GM11168 (cell line): Measurements from ENCODE around the gene PLA2G15.

Experiments used
- in situ Hi-C: fragments of 300-500 bp; cut with MboI; formaldehyde crosslinking; loops from one replicate; pipeline ENCODE4 v1.12.0; 2022; ENCODE audit warnings: low sequenced_read_pairs; ENCODE audit not compliant: unreplicated experiment

PLA2G15 gene

DNA sequence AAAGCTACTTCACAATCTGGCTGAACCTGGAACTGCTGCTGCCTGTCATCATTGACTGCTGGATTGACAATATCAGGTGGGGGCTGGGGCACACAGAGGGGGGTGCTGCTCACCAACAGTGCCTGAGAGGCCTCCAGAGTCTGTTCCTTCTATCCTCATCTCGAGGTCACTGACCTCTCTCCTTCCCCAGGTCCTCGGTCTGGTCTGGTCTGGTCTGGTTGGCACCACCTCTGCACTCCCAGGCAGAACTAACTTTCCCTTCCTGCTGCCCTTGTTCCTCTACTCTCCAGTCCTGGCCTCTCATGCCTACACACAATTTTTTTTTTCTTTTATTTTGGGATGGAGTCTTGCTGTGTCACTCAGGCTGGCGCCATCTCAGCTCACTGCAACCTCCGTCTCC is 4.2 kb downstream of the PLA2G15 start:
- in situ Hi-C loops, result no loop called here

DNA sequence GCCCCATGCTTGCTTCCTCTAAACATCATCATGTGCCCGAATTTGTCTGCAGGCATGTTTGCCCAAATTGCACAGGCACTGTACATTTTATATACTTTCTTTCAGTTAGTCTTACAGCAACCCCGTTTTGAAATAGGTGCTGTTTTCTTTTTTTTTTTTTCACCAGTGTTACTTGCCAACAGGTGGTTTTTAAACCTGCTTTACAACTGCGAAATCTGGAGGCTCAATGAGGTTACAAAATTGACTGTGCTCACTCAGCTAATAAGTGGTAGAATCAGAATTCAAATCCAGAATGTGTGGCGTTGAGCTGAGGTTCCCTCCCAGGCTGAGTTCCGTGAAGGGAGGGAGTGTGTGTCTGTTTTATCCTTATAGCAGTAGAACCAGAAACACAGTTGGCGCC is 5.8 kb downstream of the PLA2G15 start:
- in situ Hi-C loops, result no loop called here

DNA sequence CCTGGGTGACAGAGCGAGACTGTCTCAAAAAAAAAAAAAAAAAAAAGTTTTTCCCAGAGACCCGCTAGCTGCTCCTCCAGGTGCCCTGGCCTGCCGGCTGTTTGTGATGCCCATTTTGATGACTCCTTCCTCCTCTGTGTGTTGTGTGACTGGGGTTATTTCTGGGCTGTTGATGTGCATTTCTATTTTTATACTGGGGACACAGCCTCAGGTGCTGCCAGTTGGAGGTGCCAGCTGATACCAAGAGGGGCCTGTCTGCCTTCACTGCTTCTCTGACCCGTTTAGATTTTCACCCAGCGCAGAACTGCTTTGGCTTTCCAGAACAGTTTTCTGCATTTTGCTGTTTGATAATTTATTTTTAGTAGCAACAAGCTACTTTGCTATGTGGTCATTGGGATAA is 6.7 kb downstream of the PLA2G15 start:
- in situ Hi-C loops, result no loop called here

DNA sequence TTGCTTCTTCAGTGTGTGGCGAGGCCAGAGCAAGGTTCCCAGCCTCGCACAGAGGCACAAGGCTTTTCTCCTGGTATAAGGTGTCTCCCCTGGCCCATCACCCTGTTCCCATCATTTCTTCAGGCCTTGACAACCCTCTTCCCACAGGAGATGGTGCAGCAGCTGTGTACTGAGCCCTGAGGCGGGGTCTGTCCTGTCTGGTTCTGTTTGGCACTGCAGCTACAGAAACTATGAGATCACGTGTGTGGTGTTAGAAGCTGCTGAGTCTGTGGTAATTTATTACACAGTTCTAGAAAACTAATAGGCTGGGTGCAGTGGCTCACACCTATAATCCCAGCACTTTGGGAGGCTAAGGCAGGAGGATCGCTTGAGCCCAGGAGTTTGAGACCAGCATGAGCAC is 7.2 kb downstream of the PLA2G15 start:
- in situ Hi-C loops, result no loop called here

DNA sequence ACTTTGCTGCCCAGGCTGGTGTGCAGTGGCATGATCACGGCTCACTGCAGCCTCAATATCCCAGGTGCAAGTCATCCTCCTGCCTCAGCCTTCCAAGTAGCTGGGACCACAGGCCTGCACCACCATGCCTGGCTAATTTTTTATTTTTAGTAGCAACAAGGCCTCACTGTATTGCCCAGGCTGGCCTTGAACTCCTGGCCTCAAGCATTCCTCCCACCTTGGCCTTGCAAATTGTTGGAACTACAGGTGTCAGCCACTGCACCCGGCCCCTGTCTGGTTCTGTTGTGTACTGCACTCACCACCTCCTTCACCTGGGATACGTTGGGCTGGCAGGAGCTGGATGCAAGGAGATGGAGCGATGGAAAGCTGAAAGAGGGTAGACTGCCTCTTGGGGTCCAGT is 8.5 kb downstream of the PLA2G15 start:
- in situ Hi-C loops, result no loop called here

DNA sequence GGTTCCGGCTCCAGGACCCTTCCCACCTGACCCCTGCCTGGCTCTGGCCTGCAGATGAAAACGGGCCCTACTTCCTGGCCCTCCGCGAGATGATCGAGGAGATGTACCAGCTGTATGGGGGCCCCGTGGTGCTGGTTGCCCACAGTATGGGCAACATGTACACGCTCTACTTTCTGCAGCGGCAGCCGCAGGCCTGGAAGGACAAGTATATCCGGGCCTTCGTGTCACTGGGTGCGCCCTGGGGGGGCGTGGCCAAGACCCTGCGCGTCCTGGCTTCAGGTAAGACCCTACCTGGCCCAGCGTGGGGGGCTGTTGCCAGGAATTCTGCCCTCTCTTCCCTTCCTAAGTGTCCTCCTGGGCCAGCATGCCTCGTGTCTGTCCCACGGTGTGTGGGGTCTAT is 10.5 kb downstream of the PLA2G15 start:
- in situ Hi-C loops, result loop anchor here (5.0 kb wide), 1 partner anchor 57 kb away; the partner anchor contains the start of genes PRMT7 and SLC7A6OS

DNA sequence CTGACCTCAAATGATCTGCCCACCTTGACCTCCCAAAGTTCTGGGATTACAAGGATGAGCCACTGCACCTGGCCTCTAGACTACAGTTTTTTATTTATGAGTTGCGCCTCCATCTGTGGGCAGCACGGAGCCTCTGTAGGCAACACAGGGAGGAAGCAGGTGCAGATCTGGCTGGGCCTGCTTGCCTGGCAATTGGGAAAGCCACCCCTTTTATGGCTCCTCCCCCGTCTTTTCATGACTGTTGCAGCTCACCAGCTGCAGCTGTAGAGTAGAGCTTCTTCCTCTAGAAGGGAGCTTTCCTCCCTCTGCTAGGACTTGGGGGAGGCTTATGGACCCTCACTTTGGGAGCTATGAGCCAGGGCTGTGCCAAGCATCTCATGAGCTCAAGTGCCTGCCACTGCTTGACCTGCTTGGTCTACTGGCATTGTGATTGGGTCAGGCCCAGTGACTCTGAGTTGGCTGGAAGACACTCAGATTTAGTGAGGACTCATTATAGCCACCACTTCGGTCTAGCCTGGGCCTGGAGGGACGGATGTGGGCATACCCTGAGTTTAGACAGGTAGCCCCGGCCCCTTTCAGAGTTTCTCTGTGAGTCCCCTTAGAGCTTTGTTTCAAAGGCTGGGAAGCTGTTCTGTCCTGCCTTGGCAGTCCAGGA is 12.2 kb downstream of the PLA2G15 start:
- in situ Hi-C loops, result loop anchor here (5.0 kb wide), 1 partner anchor 55 kb away; the partner anchor contains the start of genes PRMT7 and SLC7A6OS

DNA sequence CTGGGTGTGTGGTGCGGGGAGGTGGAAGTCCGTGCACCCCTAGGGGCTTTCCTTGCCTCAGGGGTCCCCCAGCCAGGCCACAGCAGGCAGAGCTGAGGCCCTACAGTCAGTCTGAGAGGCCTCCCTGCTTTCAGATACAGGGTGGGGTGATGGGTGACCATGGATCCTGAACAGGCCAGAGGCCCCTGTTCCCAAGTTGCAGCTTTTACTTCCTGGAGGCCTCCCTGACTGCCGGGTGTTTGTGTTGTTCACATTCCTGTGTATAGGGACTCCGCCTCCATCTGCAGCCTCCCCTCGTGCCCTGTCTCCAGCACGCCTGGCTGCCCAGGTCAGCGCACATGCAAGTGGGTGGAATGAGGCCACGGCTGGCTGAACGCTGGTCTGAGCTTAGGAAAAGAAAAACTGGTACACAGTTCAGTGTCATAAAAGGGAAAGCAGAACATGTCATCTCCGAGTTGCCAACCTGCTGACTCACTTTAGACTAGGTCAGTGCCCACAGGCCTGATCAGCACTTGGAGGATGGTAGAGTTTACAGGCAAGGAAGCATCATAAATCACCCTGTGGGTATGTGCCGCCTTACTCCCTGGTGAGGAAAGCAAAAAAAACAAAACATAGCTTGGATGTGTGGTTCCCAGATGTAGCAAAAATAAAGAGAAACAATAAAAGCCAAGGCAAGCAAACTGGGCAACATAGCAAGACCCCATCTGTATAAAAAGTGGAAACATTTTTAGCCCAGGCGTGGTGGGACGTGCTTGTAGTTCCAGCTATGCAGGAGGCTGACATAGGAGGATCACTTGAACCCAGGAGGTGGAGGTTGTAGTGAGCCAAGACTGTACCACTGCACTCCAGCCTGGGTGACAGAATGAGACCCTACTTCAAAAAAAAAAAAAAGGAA is 13.0 kb downstream of the PLA2G15 start:
- in situ Hi-C loops, result loop anchor here (5.0 kb wide), 1 partner anchor 54 kb away; the partner anchor contains the start of genes PRMT7 and SLC7A6OS

DNA sequence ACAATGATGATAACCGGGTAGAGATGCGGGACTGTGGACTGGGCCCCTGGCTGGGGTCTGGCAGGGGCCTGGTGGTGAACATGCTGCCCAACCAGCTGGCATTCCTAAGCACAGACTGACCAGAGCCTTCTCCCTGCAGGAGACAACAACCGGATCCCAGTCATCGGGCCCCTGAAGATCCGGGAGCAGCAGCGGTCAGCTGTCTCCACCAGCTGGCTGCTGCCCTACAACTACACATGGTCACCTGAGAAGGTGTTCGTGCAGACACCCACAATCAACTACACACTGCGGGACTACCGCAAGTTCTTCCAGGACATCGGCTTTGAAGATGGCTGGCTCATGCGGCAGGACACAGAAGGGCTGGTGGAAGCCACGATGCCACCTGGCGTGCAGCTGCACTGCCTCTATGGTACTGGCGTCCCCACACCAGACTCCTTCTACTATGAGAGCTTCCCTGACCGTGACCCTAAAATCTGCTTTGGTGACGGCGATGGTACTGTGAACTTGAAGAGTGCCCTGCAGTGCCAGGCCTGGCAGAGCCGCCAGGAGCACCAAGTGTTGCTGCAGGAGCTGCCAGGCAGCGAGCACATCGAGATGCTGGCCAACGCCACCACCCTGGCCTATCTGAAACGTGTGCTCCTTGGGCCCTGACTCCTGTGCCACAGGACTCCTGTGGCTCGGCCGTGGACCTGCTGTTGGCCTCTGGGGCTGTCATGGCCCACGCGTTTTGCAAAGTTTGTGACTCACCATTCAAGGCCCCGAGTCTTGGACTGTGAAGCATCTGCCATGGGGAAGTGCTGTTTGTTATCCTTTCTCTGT is 14.0 kb downstream of the PLA2G15 start:
- in situ Hi-C loops, result loop anchor here (5.0 kb wide), 1 partner anchor 53 kb away; the partner anchor contains the start of genes PRMT7 and SLC7A6OS

DNA sequence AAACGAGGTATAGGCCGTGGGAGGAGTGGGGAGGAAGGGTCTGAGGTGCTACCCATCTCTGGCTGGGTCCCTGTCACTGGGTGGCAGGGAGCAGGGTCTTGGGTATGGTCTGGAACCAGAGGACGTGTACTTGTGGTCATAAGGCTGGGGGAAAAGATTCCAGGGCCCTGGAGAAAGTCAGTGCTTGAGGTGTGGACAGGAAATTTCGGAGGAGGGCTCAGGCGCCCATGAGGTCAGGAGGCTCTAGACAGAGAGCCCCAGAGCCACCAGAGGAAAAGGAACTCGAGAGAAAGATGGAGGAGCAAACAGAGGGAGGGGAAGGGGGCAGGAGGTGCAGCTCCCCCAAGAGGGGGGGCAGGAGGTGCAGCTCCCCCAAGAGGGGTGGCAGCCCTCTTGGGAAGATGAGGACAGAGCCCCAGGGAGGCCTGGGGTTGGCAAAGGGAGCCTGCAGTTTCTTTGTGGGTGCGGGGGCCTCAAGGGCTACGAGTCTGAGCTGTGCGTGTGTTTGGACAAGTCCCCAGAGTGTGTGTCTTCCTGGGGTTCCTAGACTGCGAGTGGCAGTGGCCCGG is 18.5 kb downstream of the PLA2G15 start:
- in situ Hi-C loops, result no loop called here

DNA sequence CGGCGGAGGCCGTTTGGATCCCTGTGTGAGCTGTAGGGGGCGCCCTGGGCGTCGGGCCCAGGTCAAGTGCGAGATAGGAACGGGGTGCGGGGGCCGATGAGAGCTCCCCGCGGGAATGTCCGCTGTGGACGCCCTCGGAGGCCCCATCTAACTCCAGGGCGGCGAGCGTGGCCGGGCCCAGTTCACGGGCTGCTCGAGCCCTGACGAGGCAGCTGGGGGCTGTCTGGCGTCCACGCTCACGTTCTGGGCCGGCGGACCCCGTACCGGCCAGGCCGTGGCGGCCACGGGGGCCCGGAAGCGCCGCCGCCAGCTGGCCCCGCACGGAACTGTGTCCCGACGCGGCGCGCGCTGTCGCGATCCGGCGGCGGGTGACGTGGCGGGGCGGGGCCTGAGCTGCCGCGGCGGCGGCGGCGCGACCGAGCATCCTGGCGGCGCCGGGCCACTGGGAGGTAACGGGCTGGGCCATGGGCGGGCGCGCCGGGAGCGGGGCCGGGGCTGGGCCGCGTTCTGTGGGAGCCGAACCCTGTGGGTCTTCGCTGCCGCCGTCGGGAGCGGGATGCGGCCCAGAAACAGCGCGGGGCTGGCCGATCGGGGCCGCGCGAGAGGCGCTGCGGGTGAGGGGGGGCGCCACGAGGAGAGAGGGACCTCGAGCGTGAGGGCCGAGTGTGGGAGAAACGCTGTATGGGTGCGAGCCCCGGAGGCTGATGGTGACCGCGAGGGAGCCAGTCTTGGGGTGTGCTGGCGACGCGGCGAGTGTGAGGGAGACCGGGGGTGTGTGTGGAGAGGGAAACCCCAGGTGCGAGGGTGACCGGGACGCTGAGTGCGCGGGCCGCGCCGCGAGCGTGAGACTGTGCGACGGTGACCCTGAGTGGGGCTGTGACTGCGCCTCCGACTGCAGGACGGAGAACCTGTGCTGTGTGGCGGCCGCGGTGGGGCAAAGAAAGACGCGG is 19.2 kb downstream of the PLA2G15 start, which contains the start of gene SLC7A6:
Gene SLC7A6, plus strand, starts transcription at position 399 of the 950 bp plus-strand sequence. CDS start 10,201 bp downstream, outside the sequence.
- in situ Hi-C loops, result no loop called here

DNA sequence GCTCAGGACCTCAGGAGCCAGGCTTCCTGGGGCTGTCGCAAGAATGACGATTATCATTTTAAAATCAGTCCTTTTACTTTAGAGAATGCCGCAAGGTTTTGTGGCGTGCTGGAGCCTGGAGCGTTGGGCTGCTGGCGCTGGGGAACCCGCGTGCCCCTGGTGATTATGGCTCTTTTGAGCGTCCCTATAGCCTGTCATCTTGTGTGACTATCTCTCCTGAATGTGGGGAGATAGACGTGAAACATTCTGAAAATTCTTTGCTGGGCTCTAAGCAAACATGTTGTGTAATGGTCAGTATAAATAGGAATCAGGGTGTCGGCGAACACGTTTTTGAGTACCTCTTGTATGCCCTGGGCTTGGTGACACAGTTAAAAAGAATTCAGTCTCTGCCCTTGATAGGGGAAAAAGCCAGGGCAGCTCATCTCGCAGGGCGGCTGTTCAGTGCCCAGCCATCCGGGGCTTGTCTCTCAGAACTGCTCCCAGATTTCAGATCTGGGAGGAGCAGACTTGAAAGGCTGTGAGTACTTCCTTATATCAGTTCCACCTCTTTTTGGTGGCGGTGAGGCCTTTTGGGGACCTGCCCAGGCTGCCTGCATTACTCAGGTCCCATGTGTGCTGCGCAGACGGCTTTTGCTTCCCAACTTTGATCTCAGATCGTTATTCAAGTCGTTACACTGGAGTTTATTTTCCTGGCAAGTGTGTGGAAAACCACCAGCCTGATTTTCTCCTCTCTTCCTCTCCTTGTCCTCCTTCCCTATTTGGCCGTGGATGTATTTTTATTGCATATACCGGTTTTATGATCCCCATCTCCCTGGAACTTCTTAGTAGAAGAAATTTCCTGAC is 20.1 kb downstream of the PLA2G15 start:
- in situ Hi-C loops, result no loop called here

DNA sequence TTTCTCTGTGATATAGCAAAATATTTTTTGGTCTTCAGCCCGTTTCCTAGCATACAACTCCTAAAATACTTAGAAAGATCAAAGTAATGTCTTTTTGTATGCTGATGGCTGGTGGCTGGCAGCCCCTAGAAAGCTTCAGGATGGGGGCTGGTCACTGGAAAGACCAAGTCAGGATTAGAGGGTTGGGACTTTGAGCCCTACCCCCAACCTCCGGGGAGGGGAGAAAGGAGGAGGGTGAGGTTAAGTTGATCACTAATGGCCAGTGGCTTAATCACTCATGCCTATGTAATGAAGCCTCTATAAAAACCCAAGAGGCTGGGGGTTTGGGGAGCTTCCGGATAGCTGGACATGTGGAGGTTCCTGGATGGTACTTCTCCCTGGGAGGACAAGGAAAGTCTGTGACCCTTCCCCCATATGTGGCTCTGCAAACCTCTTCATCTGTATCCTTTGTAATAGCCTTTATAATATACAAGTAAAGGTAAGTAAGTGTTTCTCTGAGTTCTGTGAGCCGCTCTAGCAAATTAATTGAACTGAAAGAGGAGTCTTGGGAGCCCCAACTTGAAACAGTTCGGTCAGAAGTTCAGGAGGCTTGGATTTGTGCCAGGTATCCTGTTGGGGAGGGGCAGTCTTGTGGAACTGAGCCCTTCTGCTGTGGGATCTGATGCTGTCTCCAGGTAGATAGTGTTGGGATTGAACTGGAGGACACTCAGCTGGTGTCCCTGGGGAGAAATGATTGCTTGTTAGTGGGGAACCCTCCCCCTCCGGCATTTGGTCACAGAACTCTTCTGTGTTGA is 22.6 kb downstream of the PLA2G15 start:
- in situ Hi-C loops, result no loop called here

DNA sequence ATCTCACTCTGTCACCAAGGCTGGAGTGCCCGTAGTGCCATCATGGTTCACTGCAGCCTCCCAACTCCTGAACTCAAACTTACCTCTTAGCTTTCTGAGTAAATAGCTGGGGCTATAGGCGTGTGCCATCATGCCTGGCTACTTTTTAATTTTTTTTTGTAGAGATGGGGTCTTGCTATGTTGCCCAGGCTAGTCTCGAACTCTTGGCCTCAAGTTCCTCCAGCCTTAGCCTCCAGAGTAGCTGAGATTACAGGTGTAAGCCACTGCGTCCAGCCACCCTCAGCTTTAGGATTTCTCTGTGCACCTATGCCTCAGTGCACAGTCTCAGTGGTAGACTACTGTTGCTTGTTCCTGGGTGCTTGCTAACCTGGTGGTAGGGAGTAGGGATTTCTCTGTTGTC is 24.6 kb downstream of the PLA2G15 start:
- in situ Hi-C loops, result no loop called here

DNA sequence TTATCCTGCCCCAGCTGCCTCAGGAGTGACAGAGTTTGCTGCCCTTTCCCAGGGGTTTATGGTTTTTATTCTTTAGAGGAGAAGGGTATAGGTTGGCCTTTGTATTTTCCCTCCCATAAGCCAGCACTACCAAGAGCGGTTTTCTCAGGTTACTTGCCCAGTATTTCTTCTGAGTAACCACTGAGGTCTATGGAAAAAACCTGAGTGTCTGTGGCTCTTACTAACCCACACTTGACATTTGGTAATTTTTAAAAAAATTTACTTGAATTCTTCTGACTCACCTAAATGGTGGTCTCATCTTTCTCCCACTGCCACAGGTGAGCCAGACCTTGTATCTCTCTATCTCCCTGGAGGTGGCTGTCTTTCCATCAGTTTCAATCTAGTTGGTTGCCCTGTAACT is 25.2 kb downstream of the PLA2G15 start:
- in situ Hi-C loops, result no loop called here

DNA sequence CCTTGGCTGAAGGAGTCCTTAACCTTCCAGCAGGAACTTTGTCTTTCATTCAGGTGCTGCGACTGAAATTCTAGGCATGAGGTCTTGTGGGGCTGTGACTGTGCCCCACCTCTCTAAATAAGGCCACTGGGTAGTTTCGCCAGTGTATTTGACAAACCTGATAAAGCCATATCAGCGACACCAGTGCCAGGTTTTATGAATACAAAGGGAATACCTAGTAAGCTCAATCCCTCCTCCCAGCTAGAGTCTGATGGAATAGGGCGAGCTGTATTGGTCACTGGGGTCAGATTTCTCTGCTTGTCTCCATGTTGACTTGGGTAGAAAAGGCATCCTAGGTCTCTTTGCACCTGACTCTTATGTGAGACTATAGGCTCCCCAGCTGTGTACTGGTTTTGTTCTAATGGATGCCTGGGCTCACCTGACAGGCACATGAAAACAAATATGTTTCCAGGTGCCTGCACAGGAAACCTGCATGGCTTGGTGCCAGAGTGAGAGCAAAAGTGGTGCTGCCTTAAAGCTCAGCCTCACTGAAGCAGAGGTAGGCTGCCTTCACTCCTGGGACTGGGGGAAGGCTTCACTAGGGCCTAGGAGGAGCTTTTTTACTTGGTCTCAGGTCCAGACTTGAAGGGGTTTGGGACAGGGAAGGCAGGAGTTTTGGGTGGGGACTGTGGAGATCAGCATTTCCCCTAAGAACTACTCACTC is 27.5 kb downstream of the PLA2G15 start:
- in situ Hi-C loops, result no loop called here

DNA sequence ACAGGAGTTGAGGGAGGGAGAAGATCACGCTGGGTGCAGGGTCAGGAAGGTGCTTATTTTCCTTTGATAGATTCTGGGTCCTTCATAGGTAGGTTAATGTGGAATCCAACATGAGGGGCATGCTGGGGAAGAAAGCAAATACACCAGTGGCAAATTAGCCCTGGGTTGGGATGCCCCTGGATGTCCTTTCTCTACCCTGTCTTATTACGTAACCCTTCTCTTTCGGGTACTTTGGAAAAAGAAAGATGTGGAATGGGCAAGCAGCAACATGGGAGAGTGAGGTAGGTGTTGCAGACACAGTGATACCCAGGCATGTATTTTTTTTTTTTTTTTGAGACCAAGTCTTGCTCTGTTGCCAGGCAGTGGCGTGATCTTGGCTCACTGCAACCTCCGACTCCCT is 28.3 kb downstream of the PLA2G15 start:
- in situ Hi-C loops, result no loop called here
